ENCODE data around the gene SLC22A16. TPM values are rescaled to one million over a fixed set of nuclear protein-coding genes. Genes with fewer than 3 reads are reported as not detected.
"Not testable (repeated sequence)": the region's sequence is repeated elsewhere in the genome, so short reads cannot be mapped to it uniquely, and the experiment has no call there.

Gene SLC22A16, protein sequence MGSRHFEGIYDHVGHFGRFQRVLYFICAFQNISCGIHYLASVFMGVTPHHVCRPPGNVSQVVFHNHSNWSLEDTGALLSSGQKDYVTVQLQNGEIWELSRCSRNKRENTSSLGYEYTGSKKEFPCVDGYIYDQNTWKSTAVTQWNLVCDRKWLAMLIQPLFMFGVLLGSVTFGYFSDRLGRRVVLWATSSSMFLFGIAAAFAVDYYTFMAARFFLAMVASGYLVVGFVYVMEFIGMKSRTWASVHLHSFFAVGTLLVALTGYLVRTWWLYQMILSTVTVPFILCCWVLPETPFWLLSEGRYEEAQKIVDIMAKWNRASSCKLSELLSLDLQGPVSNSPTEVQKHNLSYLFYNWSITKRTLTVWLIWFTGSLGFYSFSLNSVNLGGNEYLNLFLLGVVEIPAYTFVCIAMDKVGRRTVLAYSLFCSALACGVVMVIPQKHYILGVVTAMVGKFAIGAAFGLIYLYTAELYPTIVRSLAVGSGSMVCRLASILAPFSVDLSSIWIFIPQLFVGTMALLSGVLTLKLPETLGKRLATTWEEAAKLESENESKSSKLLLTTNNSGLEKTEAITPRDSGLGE
- not detected for polyA plus RNA-seq

DNA sequence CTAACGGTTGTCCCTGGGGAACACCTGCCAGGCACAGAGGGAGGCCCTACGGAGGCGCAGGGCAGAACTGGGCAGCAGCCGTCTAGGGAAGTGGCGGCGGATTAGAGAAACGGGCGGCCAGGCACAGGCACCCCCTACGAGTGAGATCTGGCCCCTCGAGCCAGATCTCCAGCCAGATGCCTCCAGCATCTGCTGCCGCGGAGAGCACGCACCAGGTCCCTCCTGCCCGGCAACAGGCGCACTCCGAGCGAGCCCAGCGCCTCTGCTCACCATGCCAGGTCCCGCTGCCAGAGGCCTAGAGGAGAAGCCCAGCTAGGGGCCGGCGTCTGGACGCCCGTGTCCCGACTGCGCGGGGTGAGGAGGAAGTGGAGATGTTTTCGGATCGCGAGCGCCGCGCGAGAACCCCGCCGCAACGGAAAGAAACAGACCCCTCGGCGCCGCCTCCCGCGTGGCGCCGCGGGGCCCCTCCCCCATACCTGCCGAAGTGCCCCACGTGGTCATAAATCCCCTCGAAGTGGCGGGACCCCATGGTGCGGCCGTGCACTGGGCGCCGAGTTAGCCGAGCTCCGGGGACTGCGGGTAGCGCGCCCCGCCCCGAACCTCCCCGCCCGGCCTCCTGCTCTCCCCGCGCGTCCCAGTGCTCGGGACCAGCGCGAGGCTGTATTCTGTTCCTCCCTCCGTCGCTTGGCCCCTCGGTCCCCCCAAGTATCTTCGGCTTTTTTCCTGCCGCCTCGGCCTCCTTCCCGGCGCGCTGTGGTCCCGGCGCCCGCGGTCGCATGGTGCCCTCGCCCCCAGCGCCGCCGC is at the start of gene SLC22A16:
TSS of gene SLC22A16 (minus strand) at position 568 of the 804 bp plus-strand sequence. CDS start at position 529, 39 bp downstream.
- Mint-ChIP-seq H3K4me1 (peaks cover 7 to 9% (median 9%) of the 10 kb centered on the region in 3 donors), H3K27ac (no peak within 1 kb of the TSS), H3K27me3 (peaks cover 31% of the 10 kb centered on the region), H3K9me3 (peaks cover 0 to 11% (median 5%) of the 10 kb centered on the region in 3 donors), H3K4me3 (peak within 1 kb of the TSS; percentile 72 to 91 (median 84)), H3K36me3 (peaks cover 4% of the 10 kb centered on the region)

DNA sequence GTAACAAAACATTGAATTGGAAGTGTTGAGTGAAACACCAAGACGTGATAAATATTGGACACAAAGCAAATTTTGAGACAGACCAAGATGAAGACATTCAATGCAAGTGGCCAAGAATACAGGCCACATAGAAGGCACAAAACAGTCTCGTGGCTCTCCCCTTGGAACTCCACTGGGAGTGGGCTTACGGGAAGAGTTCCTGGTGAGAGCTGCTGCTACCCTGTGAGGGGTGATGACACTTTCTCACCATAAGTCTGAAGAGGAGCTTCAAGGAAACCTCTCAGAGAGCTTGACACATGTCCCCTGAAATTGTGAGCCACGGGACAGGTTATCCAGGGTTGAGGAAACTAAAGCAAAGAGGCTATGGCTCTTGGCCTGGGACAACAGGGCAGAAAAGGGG is 48.6 kb upstream of the SLC22A16 start:
- Mint-ChIP-seq H3K4me3 (no peak overlapping the region), H3K36me3 (no peaks in the 10 kb centered on the region), H3K4me1 (peaks cover 0 to 1% (median 0%) of the 10 kb centered on the region in 3 donors), H3K27ac (no peak overlapping the region), H3K9me3 (no peaks in the 10 kb centered on the region), H3K27me3 (no peaks in the 10 kb centered on the region)

DNA sequence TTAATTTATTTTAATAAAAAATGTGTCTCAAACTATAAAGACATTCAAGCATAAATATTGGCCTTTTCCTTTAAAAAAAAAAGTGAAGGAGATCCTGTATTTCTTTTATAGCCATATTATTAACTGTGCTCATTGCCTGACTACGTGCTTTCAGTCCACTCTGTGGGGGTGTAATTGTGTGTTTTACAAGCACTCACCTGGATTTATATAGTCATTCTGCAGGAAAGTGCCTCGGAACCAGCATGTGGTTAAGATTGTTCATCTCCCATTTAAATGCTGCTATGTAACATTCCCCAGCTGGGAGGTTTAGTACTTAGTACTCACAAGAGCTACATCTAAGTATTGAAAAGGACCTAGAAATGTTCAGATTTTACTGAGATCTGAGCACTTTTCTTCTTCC is 47.9 kb upstream of the SLC22A16 start:
- Mint-ChIP-seq H3K9me3 (no peaks in the 10 kb centered on the region), H3K36me3 (no peaks in the 10 kb centered on the region), H3K27ac (no peak overlapping the region), H3K27me3 (peaks cover 2% of the 10 kb centered on the region), H3K4me3 (no peak overlapping the region), H3K4me1 (peaks cover 0 to 1% (median 0%) of the 10 kb centered on the region in 3 donors)

DNA sequence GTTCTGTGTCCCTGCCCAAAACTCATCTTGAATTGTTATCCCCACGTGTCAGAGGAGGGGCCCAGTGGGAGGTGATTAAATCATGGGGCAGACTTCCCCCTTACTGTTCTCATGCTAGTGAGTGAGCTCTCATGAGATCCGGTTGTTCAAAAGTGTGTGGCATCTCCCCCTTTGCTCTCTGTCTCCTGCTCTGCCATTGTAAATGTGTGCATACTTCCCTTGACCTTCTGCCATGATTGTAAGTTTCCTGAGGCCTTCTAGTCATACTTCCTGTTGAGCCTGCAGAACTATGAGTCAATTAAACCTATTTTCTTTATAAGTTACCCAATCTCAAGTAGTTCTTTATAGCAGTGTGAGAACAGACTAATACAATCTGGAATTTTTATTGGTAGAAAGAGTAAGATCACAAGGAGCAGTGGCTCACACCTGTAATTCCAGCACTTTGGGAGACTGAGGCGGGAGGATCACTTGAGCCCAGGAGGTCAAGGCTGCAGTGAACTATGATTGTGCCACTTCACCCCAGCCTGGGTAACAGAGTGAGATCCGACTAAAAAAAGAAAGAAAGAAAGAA is 47.1 kb upstream of the SLC22A16 start:
- Mint-ChIP-seq H3K36me3 (no peaks in the 10 kb centered on the region), H3K27ac (no peak overlapping the region), H3K27me3 (peaks cover 2% of the 10 kb centered on the region), H3K9me3 (no peaks in the 10 kb centered on the region), H3K4me3 (no peak overlapping the region), H3K4me1 (peaks cover 0 to 1% (median 0%) of the 10 kb centered on the region in 3 donors)

DNA sequence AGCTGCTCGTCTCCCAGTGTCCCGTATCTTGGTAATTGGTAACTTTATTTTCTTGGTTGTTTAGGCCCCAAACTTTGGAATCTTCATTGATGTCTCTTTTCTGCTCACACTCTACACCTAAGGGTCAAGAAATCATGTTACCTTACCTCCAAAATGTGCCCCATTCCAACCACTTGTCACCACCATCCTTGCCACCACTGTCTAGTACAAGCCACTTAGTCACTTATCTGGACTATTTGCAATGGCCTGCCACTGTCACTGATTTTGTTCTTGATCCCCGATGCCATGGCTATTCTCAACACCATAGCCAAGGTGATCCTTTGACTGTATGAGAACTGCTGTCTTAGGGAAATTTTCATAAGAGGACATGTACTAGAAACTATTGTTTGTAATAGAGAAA is 46.0 kb upstream of the SLC22A16 start:
- H3K9me3 Mint-ChIP-seq, result no peaks in the 10 kb centered on the region
- H3K27ac Mint-ChIP-seq, result no peak overlapping the region
- H3K27me3 Mint-ChIP-seq, result peaks cover 2% of the 10 kb centered on the region
- no peaks in the 10 kb centered on the region for H3K4me1 Mint-ChIP-seq
- no peak overlapping the region for H3K4me3 Mint-ChIP-seq
- no peaks in the 10 kb centered on the region for H3K36me3 Mint-ChIP-seq

DNA sequence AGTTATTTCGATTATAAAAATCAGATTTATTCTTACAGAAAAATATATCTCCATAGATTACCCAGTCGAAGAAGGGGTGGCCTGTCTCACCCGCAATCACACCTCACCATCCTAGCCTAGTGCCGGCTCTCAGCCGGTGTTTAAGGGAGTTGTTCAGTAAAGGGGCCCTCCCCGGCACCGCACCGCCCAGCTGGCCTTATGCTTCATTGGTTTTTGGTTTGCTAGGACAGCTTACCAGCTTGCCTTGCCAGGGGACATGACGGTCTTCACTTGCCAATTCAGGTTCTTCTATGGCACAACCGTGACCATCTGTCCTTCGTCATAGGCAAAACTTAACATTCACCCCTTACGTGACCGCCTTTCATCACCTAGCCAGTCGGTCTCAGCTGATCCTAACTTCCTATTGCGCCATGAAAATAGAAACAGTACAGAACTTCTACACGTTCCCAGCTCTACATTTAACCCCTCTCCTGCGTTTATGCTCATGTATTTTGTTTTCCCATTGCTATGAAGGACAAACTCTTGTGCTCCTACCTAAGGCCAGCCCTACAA is 44.7 kb upstream of the SLC22A16 start:
- Mint-ChIP-seq H3K4me3 (no peak overlapping the region), H3K27me3 (peaks cover 2% of the 10 kb centered on the region), H3K9me3 (no peaks in the 10 kb centered on the region), H3K27ac (no peak overlapping the region), H3K36me3 (no peaks in the 10 kb centered on the region), H3K4me1 (no peaks in the 10 kb centered on the region)

DNA sequence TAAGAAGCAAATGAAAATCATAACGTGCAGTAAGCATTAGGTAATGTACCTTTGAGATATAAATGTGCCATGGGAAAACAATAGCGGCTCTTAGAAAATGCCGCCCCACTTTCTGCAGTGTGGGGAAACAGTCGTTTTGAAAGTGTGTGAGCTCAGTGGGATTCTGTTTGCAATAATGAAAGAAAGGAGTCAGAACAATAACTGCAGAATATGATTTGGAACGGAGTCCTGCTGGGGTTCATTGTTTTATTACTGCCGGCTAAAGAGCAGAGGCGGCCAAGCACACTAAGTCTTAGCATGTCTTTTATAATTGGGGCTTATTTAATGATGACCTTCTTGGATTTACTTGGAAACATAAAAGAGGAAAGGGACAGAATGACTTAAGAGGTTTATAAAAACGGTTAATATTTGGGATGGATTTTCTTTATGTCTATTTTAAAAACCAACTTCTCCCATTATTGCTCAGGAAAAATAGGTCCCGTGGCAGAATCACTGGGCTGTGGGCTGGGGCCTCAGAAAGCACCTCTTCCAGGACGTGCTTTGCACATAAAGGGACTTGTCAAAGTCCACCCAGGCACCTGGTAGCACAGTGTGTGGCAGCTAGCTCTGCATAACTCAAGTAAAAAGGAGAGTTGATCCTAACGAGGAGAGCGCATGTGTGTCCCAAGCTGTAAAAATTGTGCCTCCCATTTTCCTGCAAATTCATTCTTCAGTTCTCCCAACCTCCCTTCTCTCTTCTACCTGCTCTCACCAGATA is 44.0 kb upstream of the SLC22A16 start:
- H3K9me3 Mint-ChIP-seq, result no peaks in the 10 kb centered on the region
- peaks cover 2% of the 10 kb centered on the region for H3K27me3 Mint-ChIP-seq
- no peak overlapping the region for H3K4me3 Mint-ChIP-seq
- H3K4me1 Mint-ChIP-seq, result no peaks in the 10 kb centered on the region
- no peak overlapping the region for H3K27ac Mint-ChIP-seq
- H3K36me3 Mint-ChIP-seq, result no peaks in the 10 kb centered on the region

DNA sequence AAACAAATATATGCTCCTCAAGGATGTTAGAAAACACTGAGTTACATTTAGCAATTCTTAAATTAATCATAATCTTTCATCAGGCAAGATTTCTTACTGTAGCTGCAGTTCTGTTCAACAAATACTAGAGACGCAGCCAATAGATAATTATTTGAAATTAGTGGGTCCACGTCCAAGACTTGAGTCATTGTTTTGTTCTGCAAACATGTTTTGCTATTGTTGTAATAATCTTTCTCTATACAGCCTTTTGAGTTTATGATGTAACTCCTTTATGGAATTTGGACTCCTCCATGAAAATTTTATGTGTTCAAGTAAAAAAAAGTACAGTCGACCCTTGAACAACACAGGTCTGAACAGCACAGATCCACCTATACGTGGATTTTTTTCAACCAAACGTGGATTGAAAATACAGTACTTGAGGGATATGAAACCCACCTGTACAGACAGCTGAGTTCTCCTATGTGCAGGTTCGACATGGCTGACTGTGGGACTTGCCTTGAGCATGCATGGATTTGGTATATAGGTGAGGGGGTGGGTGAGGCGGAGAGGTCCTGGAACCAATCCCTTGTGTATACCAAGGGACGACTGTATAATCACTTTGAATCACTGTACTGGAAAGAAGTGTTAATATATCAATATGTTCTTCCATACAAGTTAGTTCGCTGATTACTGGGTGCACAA is 41.3 kb upstream of the SLC22A16 start:
- Mint-ChIP-seq H3K36me3 (no peaks in the 10 kb centered on the region), H3K4me1 (no peaks in the 10 kb centered on the region), H3K27ac (no peak overlapping the region), H3K4me3 (no peak overlapping the region), H3K27me3 (peaks cover 3% of the 10 kb centered on the region), H3K9me3 (no peaks in the 10 kb centered on the region)

DNA sequence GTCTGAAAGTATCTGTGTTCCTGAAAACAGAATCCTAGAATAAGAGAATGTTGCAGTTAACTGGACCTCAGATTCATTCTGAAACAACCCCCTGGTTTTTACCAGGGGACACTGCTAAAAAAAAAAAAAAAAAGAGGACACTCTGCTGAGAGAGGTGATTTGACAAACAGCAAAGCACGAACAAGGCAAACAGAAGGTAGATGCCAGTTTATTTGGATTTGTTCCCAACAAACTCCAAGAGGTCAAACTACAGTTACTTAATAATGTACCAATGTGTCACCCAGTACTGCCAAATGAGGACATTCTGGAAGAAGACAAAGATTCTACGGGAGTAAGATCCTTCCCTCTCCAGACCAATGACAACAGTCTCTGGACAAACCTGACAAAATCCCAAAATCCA is 40.6 kb upstream of the SLC22A16 start:
- Mint-ChIP-seq H3K4me3 (no peak overlapping the region), H3K27ac (no peak overlapping the region), H3K9me3 (no peaks in the 10 kb centered on the region), H3K27me3 (peaks cover 3% of the 10 kb centered on the region), H3K36me3 (no peaks in the 10 kb centered on the region), H3K4me1 (no peaks in the 10 kb centered on the region)

DNA sequence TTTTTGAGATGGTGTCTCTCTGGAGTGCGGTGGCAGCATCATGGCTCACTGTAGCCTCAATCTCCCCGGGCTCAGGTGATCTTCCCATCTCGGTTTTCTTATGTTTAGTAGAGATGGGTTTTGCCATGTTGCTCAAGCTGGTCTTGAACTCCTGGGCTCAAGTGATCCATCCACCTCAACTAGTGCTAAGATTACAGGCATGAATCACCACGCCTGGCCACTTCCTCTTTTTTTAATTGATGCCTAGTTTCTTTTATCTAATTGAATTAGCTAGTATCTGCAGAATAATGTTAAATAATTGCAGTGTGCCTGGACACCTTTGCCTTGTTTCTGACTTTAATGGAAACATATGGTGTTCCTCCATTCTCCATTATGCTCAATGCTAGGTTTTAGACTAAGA is 38.4 kb upstream of the SLC22A16 start:
- Mint-ChIP-seq H3K27me3 (peaks cover 3% of the 10 kb centered on the region), H3K36me3 (no peaks in the 10 kb centered on the region), H3K4me3 (no peak overlapping the region), H3K4me1 (no peaks in the 10 kb centered on the region), H3K27ac (no peak overlapping the region), H3K9me3 (no peaks in the 10 kb centered on the region)

DNA sequence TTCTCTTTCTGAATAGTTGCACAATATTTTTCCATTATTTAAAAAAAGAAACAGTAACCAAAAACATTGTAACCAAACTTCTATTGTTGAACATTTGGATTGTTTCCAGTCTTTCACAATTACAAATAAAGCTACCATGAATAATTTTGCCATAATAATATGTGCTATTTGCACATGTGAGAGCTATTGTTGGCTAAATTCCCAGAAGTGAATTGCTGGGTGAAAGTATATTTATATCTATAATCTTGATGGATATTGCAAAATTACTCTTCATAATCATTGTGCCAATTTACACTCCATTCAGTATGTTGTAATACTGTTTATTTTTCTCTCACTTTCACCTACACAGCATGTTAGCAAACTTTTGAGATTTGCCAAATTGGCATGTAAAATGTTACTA is 36.6 kb upstream of the SLC22A16 start:
- no peaks in the 10 kb centered on the region for H3K9me3 Mint-ChIP-seq
- no peaks in the 10 kb centered on the region for H3K36me3 Mint-ChIP-seq
- H3K27ac Mint-ChIP-seq, result no peak overlapping the region
- H3K27me3 Mint-ChIP-seq, result peaks cover 7% of the 10 kb centered on the region
- no peaks in the 10 kb centered on the region for H3K4me1 Mint-ChIP-seq
- H3K4me3 Mint-ChIP-seq, result no peak overlapping the region

DNA sequence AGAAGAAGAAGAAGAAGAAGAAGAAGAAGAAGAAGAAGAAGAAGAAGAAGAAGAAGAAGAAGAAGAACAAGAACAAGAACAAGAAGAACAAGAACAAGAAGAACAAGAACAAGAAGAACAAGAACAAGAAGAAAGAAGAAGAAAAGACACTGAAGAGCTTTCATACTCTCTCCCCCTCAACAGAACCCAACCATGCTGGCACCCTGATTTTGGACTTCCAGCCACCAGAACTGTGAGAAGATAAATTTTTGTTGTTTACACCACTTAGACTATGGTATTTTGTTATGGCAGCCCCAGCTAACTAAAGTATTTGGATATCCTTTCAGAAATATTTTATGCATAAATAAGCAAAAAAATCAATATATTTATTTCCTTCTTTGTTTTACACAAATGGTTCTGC is 36.1 kb upstream of the SLC22A16 start:
- not testable (repeated sequence) for H3K4me1 Mint-ChIP-seq, H3K4me3 Mint-ChIP-seq, H3K27me3 Mint-ChIP-seq, H3K27ac Mint-ChIP-seq, H3K9me3 Mint-ChIP-seq, H3K36me3 Mint-ChIP-seq

DNA sequence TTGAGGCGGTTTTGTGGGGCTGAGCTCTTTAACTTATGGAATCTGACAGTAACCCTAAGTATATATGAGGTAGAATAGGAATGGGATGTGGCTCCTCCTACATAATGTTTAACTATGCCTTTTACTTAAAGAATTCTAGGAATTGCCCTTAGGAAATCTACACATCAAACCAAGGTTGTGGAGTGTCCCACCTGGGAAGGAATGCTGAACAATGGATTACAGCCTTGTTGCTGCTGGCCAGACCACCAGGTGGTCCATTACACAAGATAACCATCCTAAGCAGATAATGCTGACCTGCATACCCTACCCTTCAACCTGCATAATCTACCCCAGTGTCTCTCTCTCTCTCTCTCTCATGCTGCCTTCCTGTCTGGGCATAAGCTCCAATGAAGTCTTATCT is 35.0 kb upstream of the SLC22A16 start:
- Mint-ChIP-seq H3K4me1 (no peaks in the 10 kb centered on the region), H3K9me3 (no peaks in the 10 kb centered on the region), H3K27ac (no peak overlapping the region), H3K27me3 (peaks cover 10% of the 10 kb centered on the region), H3K4me3 (no peak overlapping the region), H3K36me3 (no peaks in the 10 kb centered on the region)
